HG03066 (cell line): ENCODE measurements around the gene PIRT.
"Not testable (repeated sequence)": the region's sequence is repeated elsewhere in the genome, so short reads cannot be mapped to it uniquely, and the experiment has no call there.

Source experiments
- ATAC-seq: cut with Tn5 transposase; IDR thresholded peaks from one replicate; pipeline ENCODE4 v1.9.1; 2021; ENCODE audit warnings: low read depth; ENCODE audit not compliant: unreplicated experiment

PIRT gene

GRCh38 chr17:10837921-10838320 lies at the start of gene PIRT:
TSS of gene PIRT (minus strand) at chr17:10838087. CDS start at chr17:10825645, 12,442 bp downstream.
- no peak for ATAC-seq

- no peak for ATAC-seq
Measured at GRCh38 chr17:10881959-10882358, 44.1 kb upstream of the PIRT start.

GRCh38 chr17:10879190-10879836 lies 41.4 kb upstream of the PIRT start:
- ATAC-seq: no peak

GRCh38 chr17:10875984-10876555 lies 38.2 kb upstream of the PIRT start:
- ATAC-seq: no peak

- no peak for ATAC-seq
Measured at GRCh38 chr17:10875430-10875851, 37.6 kb upstream of the PIRT start.

- ATAC-seq: no peak
Measured at GRCh38 chr17:10871914-10872313, 34.0 kb upstream of the PIRT start.

GRCh38 chr17:10870336-10871050 lies 32.6 kb upstream of the PIRT start:
- no peak for ATAC-seq

GRCh38 chr17:10868744-10869143 lies 30.9 kb upstream of the PIRT start:
- not testable (repeated sequence) for ATAC-seq

GRCh38 chr17:10859051-10859450 lies 21.2 kb upstream of the PIRT start:
- ATAC-seq: no peak

GRCh38 chr17:10857976-10858375 lies 20.1 kb upstream of the PIRT start:
- no peak for ATAC-seq

- not testable (repeated sequence) for ATAC-seq
Measured at GRCh38 chr17:10846636-10847035, 8.7 kb upstream of the PIRT start.

- ATAC-seq: no peak
Measured at GRCh38 chr17:10845388-10845751, 7.5 kb upstream of the PIRT start.

GRCh38 chr17:10844621-10845387 lies 6.9 kb upstream of the PIRT start:
- ATAC-seq: no peak

- ATAC-seq: no peak
Measured at GRCh38 chr17:10843811-10844210, 5.9 kb upstream of the PIRT start.

GRCh38 chr17:10842658-10843057 lies 4.8 kb upstream of the PIRT start:
- ATAC-seq: no peak

- ATAC-seq: no peak
Measured at GRCh38 chr17:10838682-10839081, 795 bp upstream of the PIRT start.

- ATAC-seq: no peak
Measured at GRCh38 chr17:10836966-10837590, 809 bp downstream of the PIRT start.

- ATAC-seq: no peak
Measured at GRCh38 chr17:10836145-10836544, 1.7 kb downstream of the PIRT start.

GRCh38 chr17:10831696-10832095 lies 6.2 kb downstream of the PIRT start:
- ATAC-seq: no peak

GRCh38 chr17:10827898-10828552 lies 9.9 kb downstream of the PIRT start:
- no peak for ATAC-seq
